HEK293 (cell line): Measurements from ENCODE around the gene ARID1A.

ENCODE experiments used
- BCL11B ChIP-seq: fragments of 450-650 bp; formaldehyde crosslinking; IDR thresholded peaks from 2 replicates; pipeline ENCODE4 v1.5.1; 2016; ENCODE audit warnings: low read depth, missing biosample characterization, missing genetic modification characterization
- HOXD13 ChIP-seq: sonication (generic); formaldehyde crosslinking; IDR thresholded peaks from 2 replicates; pipeline ENCODE4 v1.8.0; 2022; ENCODE audit warnings: missing genetic modification reagents, borderline replicate concordance
- MZF1 ChIP-seq: fragments of 450-650 bp; formaldehyde crosslinking; IDR thresholded peaks from 2 replicates; pipeline ENCODE4 v1.5.1; 2017; ENCODE audit warnings: missing biosample characterization, missing genetic modification characterization, borderline replicate concordance
- OSR2 ChIP-seq: fragments of 450-650 bp; formaldehyde crosslinking; IDR thresholded peaks from 2 replicates; pipeline ENCODE4 v1.5.1; 2016; ENCODE audit warnings: missing biosample characterization, missing genetic modification characterization
- SCRT2 ChIP-seq: fragments of 450-650 bp; formaldehyde crosslinking; IDR thresholded peaks from 2 replicates; pipeline ENCODE4 v1.5.1; 2016; ENCODE audit warnings: missing biosample characterization, missing genetic modification characterization
- SP2 ChIP-seq: fragments of 450-650 bp; formaldehyde crosslinking; IDR thresholded peaks from 2 replicates; pipeline ENCODE4 v1.5.1; 2016; ENCODE audit warnings: missing biosample characterization, missing genetic modification characterization
- WT1 ChIP-seq: fragments of 450-650 bp; formaldehyde crosslinking; IDR thresholded peaks from 2 replicates; pipeline ENCODE4 v1.5.1; 2016; ENCODE audit warnings: missing biosample characterization, missing genetic modification characterization
- ZBTB20 ChIP-seq: fragments of 450-650 bp; formaldehyde crosslinking; IDR thresholded peaks from 2 replicates; pipeline ENCODE4 v1.5.1; 2016; ENCODE audit warnings: missing biosample characterization, missing genetic modification characterization
- ZBTB49 ChIP-seq: fragments of 450-650 bp; formaldehyde crosslinking; IDR thresholded peaks from 2 replicates; pipeline ENCODE4 v1.5.1; 2016; ENCODE audit warnings: missing biosample characterization, missing genetic modification characterization, low read depth
- ZBTB8A ChIP-seq: fragments of 450-650 bp; formaldehyde crosslinking; IDR thresholded peaks from 2 replicates; pipeline ENCODE4 v1.5.1; 2016; ENCODE audit warnings: missing biosample characterization, missing genetic modification characterization
- ZEB2 ChIP-seq: fragments of 450-650 bp; formaldehyde crosslinking; IDR thresholded peaks from 2 replicates; pipeline ENCODE4 v1.5.1; 2016; ENCODE audit warnings: missing biosample characterization, missing genetic modification characterization
- ZNF121 ChIP-seq: fragments of 450-650 bp; formaldehyde crosslinking; IDR thresholded peaks from 2 replicates; pipeline ENCODE4 v1.5.1; 2016; ENCODE audit warnings: missing biosample characterization, missing genetic modification characterization
- ZNF146 ChIP-seq: fragments of 450-650 bp; formaldehyde crosslinking; IDR thresholded peaks from 2 replicates; pipeline ENCODE4 v1.5.1; 2016; ENCODE audit warnings: missing biosample characterization, missing genetic modification characterization
- ZNF174 ChIP-seq: fragments of 450-650 bp; formaldehyde crosslinking; IDR thresholded peaks from 2 replicates; pipeline ENCODE4 v1.5.0; 2017; ENCODE audit warnings: missing biosample characterization, mild to moderate bottlenecking, missing genetic modification characterization
- ZNF223 ChIP-seq: fragments of 450-650 bp; formaldehyde crosslinking; IDR thresholded peaks from 2 replicates; pipeline ENCODE4 v1.5.1; 2016; ENCODE audit warnings: missing biosample characterization, missing genetic modification characterization
- ZNF274 ChIP-seq, 2 experiments: fragments of 200-500 bp in 1 of 2; fragments of 450-650 bp in 1 of 2; sonication (Bioruptor generic) in 1 of 2; formaldehyde crosslinking in 1 of 2; IDR thresholded peaks; 2 replicates each; pipeline versions ENCODE4 v1.5.1 to v1.6.1; 2014 to 2016; ENCODE audit warnings: borderline replicate concordance in 1 of 2, inconsistent platforms in 1 of 2, low read length in 1 of 2, missing biosample characterization in 1 of 2, missing genetic modification characterization in 1 of 2
- ZNF354C ChIP-seq: fragments of 450-650 bp; formaldehyde crosslinking; IDR thresholded peaks from 2 replicates; pipeline ENCODE4 v1.5.1; 2016; ENCODE audit warnings: missing biosample characterization, missing genetic modification characterization, low read depth, borderline replicate concordance
- ZNF521 ChIP-seq: fragments of 450-650 bp; formaldehyde crosslinking; IDR thresholded peaks from 2 replicates; pipeline ENCODE4 v1.5.1; 2017; ENCODE audit warnings: missing biosample characterization, mild to moderate bottlenecking, missing genetic modification characterization
- ZNF549 ChIP-seq: fragments of 450-650 bp; IDR thresholded peaks from 2 replicates; pipeline ENCODE4 v1.5.1; 2018; ENCODE audit warnings: missing biosample characterization, missing genetic modification characterization, mild to moderate bottlenecking, inconsistent platforms, moderate library complexity
- ZNF560 ChIP-seq: fragments of 450-650 bp; formaldehyde crosslinking; IDR thresholded peaks from 2 replicates; pipeline ENCODE4 v1.5.1; 2017; ENCODE audit warnings: missing biosample characterization, missing genetic modification characterization, borderline replicate concordance
- ZNF670 ChIP-seq: fragments of 450-650 bp; formaldehyde crosslinking; IDR thresholded peaks from 2 replicates; pipeline ENCODE4 v1.5.1; 2016; ENCODE audit warnings: missing biosample characterization, missing genetic modification characterization, low read depth
- ZNF707 ChIP-seq: fragments of 450-650 bp; formaldehyde crosslinking; IDR thresholded peaks from 2 replicates; pipeline ENCODE4 v1.5.1; 2016; ENCODE audit warnings: missing biosample characterization, missing genetic modification characterization
- ZNF76 ChIP-seq: fragments of 450-650 bp; formaldehyde crosslinking; IDR thresholded peaks from 2 replicates; pipeline ENCODE4; 2016; ENCODE audit warnings: low read depth, missing biosample characterization, missing genetic modification characterization, borderline replicate concordance
- ZNF777 ChIP-seq: fragments of 450-650 bp; formaldehyde crosslinking; IDR thresholded peaks from 2 replicates; pipeline ENCODE4 v1.5.1; 2017; ENCODE audit warnings: missing biosample characterization, missing genetic modification characterization, borderline replicate concordance
- ZNF792 ChIP-seq: fragments of 450-650 bp; formaldehyde crosslinking; IDR thresholded peaks from 2 replicates; pipeline ENCODE4 v1.5.1; 2016; ENCODE audit warnings: missing biosample characterization, missing genetic modification characterization
- ZSCAN23 ChIP-seq: fragments of 450-650 bp; formaldehyde crosslinking; IDR thresholded peaks from 2 replicates; pipeline ENCODE4 v1.5.1; 2016; ENCODE audit warnings: missing biosample characterization, missing genetic modification characterization
- ZXDB ChIP-seq: fragments of 450-650 bp; formaldehyde crosslinking; IDR thresholded peaks from 2 replicates; pipeline ENCODE4 v1.5.1; 2016; ENCODE audit warnings: missing biosample characterization, missing genetic modification characterization
- TF ChIP-seq, protein P1 (sequence below): fragments of 450-650 bp; formaldehyde crosslinking; IDR thresholded peaks from 2 replicates; pipeline ENCODE4 v1.5.1; 2016; ENCODE audit warnings: missing biosample characterization, missing genetic modification characterization, borderline replicate concordance
- TF ChIP-seq, protein P2 (sequence below): fragments of 450-650 bp; formaldehyde crosslinking; IDR thresholded peaks from 2 replicates; pipeline ENCODE4 v1.5.1; 2016; ENCODE audit warnings: missing biosample characterization, missing genetic modification characterization
- TF ChIP-seq, protein P3 (sequence below): fragments of 450-650 bp; formaldehyde crosslinking; IDR thresholded peaks from 2 replicates; pipeline ENCODE4 v1.5.1; 2016; ENCODE audit warnings: missing biosample characterization, missing genetic modification characterization
- TF ChIP-seq, protein P4 (sequence below): fragments of 450-650 bp; formaldehyde crosslinking; IDR thresholded peaks from 2 replicates; pipeline ENCODE4 v1.5.1; 2016; ENCODE audit warnings: missing biosample characterization, missing genetic modification characterization

Gene ARID1A

GRCh38 chr1:26692793-26693490 is 2.9 kb upstream of the ARID1A start (continued):
- TF ChIP-seq OSR2 (tag by site-specific recombination) = no peak
- TF ChIP-seq ZSCAN23 (tag by site-specific recombination) = 0 out of 2 replicates have a peak, but pooled peaks have one; percentile 46
- TF ChIP-seq ZBTB8A (tag by site-specific recombination) = peak; percentile 94
- peak; percentile 52; the same call in 1 of the 2 replicates for TF ChIP-seq BCL11B
- TF ChIP-seq, protein P1, sequence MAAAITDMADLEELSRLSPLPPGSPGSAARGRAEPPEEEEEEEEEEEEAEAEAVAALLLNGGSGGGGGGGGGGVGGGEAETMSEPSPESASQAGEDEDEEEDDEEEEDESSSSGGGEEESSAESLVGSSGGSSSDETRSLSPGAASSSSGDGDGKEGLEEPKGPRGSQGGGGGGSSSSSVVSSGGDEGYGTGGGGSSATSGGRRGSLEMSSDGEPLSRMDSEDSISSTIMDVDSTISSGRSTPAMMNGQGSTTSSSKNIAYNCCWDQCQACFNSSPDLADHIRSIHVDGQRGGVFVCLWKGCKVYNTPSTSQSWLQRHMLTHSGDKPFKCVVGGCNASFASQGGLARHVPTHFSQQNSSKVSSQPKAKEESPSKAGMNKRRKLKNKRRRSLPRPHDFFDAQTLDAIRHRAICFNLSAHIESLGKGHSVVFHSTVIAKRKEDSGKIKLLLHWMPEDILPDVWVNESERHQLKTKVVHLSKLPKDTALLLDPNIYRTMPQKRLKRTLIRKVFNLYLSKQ (tag by site-specific recombination) = no peak; the same call in 1 of the 2 replicates
- no peak for TF ChIP-seq ZNF521 (tag by site-specific recombination)
- TF ChIP-seq, protein P2, sequence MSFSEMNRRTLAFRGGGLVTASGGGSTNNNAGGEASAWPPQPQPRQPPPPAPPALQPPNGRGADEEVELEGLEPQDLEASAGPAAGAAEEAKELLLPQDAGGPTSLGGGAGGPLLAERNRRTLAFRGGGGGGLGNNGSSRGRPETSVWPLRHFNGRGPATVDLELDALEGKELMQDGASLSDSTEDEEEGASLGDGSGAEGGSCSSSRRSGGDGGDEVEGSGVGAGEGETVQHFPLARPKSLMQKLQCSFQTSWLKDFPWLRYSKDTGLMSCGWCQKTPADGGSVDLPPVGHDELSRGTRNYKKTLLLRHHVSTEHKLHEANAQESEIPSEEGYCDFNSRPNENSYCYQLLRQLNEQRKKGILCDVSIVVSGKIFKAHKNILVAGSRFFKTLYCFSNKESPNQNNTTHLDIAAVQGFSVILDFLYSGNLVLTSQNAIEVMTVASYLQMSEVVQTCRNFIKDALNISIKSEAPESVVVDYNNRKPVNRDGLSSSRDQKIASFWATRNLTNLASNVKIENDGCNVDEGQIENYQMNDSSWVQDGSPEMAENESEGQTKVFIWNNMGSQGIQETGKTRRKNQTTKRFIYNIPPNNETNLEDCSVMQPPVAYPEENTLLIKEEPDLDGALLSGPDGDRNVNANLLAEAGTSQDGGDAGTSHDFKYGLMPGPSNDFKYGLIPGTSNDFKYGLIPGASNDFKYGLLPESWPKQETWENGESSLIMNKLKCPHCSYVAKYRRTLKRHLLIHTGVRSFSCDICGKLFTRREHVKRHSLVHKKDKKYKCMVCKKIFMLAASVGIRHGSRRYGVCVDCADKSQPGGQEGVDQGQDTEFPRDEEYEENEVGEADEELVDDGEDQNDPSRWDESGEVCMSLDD (tag by site-specific recombination) = peak; percentile 43; the same call in 1 of the 2 replicates
- TF ChIP-seq HOXD13 (CRISPR knock-in tag) = no peak
- no peak for TF ChIP-seq ZNF549 (tag by site-specific recombination)
- no peak for TF ChIP-seq ZNF777
- TF ChIP-seq SP2 (tag by site-specific recombination) = peak; percentile 66
- no peak for TF ChIP-seq ZNF274 (IDR thresholded peaks at IDR 0.05; ENCODE audit: low read length)
- no peak for TF ChIP-seq ZNF274 (tag by site-specific recombination; IDR thresholded peaks at IDR 0.05; ENCODE audit: borderline replicate concordance)
- peak; percentile 95 for TF ChIP-seq ZXDB (tag by site-specific recombination)
- TF ChIP-seq ZNF174 = no peak
- 0 out of 2 replicates have a peak, but pooled peaks have one; percentile 19 for TF ChIP-seq ZNF792
- TF ChIP-seq ZBTB49 (tag by site-specific recombination) = no peak
- no peak for TF ChIP-seq ZNF707 (tag by site-specific recombination)
- peak; percentile 100 for TF ChIP-seq ZNF121 (tag by site-specific recombination)
- TF ChIP-seq WT1 (tag by site-specific recombination) = peak; percentile 54; the same call in 1 of the 2 replicates
- TF ChIP-seq SCRT2 (tag by site-specific recombination) = peak; percentile 79
- no peak for TF ChIP-seq ZNF223 (tag by site-specific recombination)
- peak; percentile 40; the same call in 1 of the 2 replicates for TF ChIP-seq ZNF146 (tag by site-specific recombination)
- TF ChIP-seq ZNF354C (tag by site-specific recombination) = no peak
- TF ChIP-seq MZF1 = no peak
- TF ChIP-seq ZNF560 (tag by site-specific recombination) = no peak
- TF ChIP-seq, protein P3, sequence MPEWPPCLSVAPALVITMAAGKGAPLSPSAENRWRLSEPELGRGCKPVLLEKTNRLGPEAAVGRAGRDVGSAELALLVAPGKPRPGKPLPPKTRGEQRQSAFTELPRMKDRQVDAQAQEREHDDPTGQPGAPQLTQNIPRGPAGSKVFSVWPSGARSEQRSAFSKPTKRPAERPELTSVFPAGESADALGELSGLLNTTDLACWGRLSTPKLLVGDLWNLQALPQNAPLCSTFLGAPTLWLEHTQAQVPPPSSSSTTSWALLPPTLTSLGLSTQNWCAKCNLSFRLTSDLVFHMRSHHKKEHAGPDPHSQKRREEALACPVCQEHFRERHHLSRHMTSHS (tag by site-specific recombination) = no peak
- no peak for TF ChIP-seq ZNF670
- TF ChIP-seq, protein P4, sequence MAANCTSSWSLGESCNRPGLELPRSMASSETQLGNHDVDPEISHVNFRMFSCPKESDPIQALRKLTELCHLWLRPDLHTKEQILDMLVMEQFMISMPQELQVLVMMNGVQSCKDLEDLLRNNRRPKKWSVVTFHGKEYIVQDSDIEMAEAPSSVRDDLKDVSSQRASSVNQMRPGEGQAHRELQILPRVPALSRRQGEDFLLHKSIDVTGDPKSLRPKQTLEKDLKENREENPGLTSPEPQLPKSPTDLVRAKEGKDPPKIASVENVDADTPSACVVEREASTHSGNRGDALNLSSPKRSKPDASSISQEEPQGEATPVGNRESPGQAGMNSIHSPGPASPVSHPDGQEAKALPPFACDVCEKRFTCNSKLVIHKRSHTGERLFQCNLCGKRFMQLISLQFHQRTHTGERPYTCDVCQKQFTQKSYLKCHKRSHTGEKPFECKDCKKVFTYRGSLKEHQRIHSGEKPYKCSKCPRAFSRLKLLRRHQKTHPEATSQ (tag by site-specific recombination) = peak; percentile 60; the same call in 1 of the 2 replicates
- peak; percentile 95 for TF ChIP-seq ZEB2 (tag by site-specific recombination)
- peak; percentile 73; the same call in 1 of the 2 replicates for TF ChIP-seq ZBTB20 (tag by site-specific recombination)
- peak; percentile 79 for TF ChIP-seq ZNF76 (tag by site-specific recombination)
